SK-N-SH (cell line): ENCODE measurements around the gene UBE3D. TPM values are rescaled to one million over a fixed set of nuclear protein-coding genes. Genes with fewer than 3 reads are reported as not detected.

ENCODE experiments used
- CTCF ChIA-PET: fragments of 300-600, 350-600 bp; formaldehyde crosslinking; extraction: SDS; loops from one replicate; lab custom pipeline; 2021; lab: Yijun Ruan, JAX
- POLR2A ChIA-PET: fragments of 350-600 bp; sonication (Branson Sonifier 250); formaldehyde crosslinking; extraction: SDS; loops from one replicate; lab custom pipeline; 2020; ENCODE audit warnings: antibody characterized with exemption, inconsistent platforms; lab: Yijun Ruan, JAX
- DNase-seq: peaks from one replicate; pipeline ENCODE4 v3.0.0; 2012
- H2AFZ ChIP-seq: fragments of 200-600 bp; sonication (generic); 2 replicates; pipeline ENCODE4 v1.8.1; 2016; ENCODE audit warnings: antibody characterized with exemption, mild to moderate bottlenecking, low read depth
- H3F3A ChIP-seq: fragments of 200-600 bp; sonication (generic); replicated peaks from 2 replicates; pipeline ENCODE3; 2016; ENCODE audit warnings: antibody characterized with exemption, mild to moderate bottlenecking; ENCODE audit not compliant: insufficient read depth
- H3K27ac ChIP-seq, 2 experiments: fragments of 200-500 bp in 1 of 2; fragments of 200-600 bp in 1 of 2; sonication (Bioruptor generic) in 1 of 2; sonication (generic), shearing (Covaris generic) in 1 of 2; 2 replicates each; pipeline versions ENCODE4 v1.5.1 to v1.6.1; 2014 to 2016; ENCODE audit warnings: low read depth in 2 of 2, inconsistent platforms in 1 of 2, low read length in 1 of 2, mild to moderate bottlenecking in 1 of 2, mixed read lengths in 1 of 2
- H3K27me3 ChIP-seq: fragments of 200-600 bp; sonication (generic), shearing (Covaris generic); 2 replicates; pipeline ENCODE4 v1.6.1; 2016; ENCODE audit warnings: mixed run types; ENCODE audit not compliant: insufficient read depth
- H3K36me3 ChIP-seq, 2 experiments: fragments of 200-500 bp in 1 of 2; fragments of 200-600 bp in 1 of 2; sonication (Bioruptor generic) in 1 of 2; sonication (generic) in 1 of 2; replicated peaks in 1 of 2; 2 replicates each; pipeline versions ENCODE3 to v1.5.1; 2014 to 2016; ENCODE audit warnings: low read length in 1 of 2, mild to moderate bottlenecking in 1 of 2; ENCODE audit not compliant: insufficient read depth in 2 of 2, control insufficient read depth in 1 of 2
- H3K4me1 ChIP-seq, 2 experiments: fragments of 200-500 bp in 1 of 2; fragments of 200-600 bp in 1 of 2; sonication (Bioruptor generic) in 1 of 2; sonication (generic), shearing (Covaris generic) in 1 of 2; 2 replicates each; pipeline versions ENCODE4 v1.5.1 to v1.6.1; 2014 to 2016; ENCODE audit warnings: low read depth in 1 of 2, low read length in 1 of 2, mixed run types in 1 of 2; ENCODE audit not compliant: insufficient read depth in 2 of 2, control insufficient read depth in 1 of 2
- H3K4me2 ChIP-seq: fragments of 200-600 bp; sonication (generic), shearing (Covaris generic); 2 replicates; pipeline ENCODE4 v1.6.1; 2017; ENCODE audit warnings: mixed run types
- H3K4me3 ChIP-seq, 2 experiments: fragments of 200-500 bp in 1 of 2; fragments of 200-600 bp in 1 of 2; sonication (Bioruptor generic) in 1 of 2; sonication (generic), shearing (Covaris generic) in 1 of 2; 2 replicates each; pipeline versions ENCODE4 v1.5.1 to v1.8.1; 2014 to 2016; ENCODE audit warnings: low read depth in 2 of 2, inconsistent platforms in 1 of 2, low read length in 1 of 2, mild to moderate bottlenecking in 1 of 2, mixed read lengths in 1 of 2, moderate library complexity in 1 of 2
- H3K79me2 ChIP-seq: fragments of 200-600 bp; sonication (generic); 2 replicates; pipeline ENCODE4 v1.8.1; 2017; ENCODE audit warnings: mild to moderate bottlenecking; ENCODE audit not compliant: insufficient read depth
- H3K9ac ChIP-seq: fragments of 200-600 bp; sonication (generic); 2 replicates; pipeline ENCODE4 v1.6.1; 2017; ENCODE audit warnings: mixed run types
- H3K9me2 ChIP-seq: fragments of 200-600 bp; sonication (generic); 2 replicates; pipeline ENCODE4 v1.6.1; 2017; ENCODE audit warnings: mixed run types
- H3K9me3 ChIP-seq: fragments of 200-600 bp; sonication (generic); 2 replicates; pipeline ENCODE4 v1.6.1; 2017; ENCODE audit warnings: mixed run types, mild to moderate bottlenecking, moderate library complexity
- H4K20me1 ChIP-seq: fragments of 200-600 bp; sonication (generic); 2 replicates; pipeline ENCODE4 v1.6.1; 2017; ENCODE audit warnings: mild to moderate bottlenecking, mixed run types; ENCODE audit not compliant: insufficient read depth
- ELF1 ChIP-seq: IDR thresholded peaks from 2 replicates; pipeline ENCODE4 v1.4.0; 2012
- EP300 ChIP-seq, 2 experiments: IDR thresholded peaks; 2 replicates each; pipeline versions ENCODE4 v1.4.0 to v1.6.1; 2012; ENCODE audit warnings: borderline replicate concordance in 1 of 2, low read depth in 1 of 2, low read length in 1 of 2
- EZH2phosphoT487 ChIP-seq: fragments of 200-600 bp; sonication (generic); IDR thresholded peaks from 2 replicates; pipeline ENCODE4 v1.6.1; 2017; ENCODE audit warnings: low read depth, mixed run types, mild to moderate bottlenecking, antibody characterized with exemption, moderate library complexity, borderline replicate concordance
- FOSL2 ChIP-seq: IDR thresholded peaks from 2 replicates; pipeline ENCODE4 v1.4.0; 2012; ENCODE audit warnings: low read depth, mild to moderate bottlenecking, moderate library complexity, borderline replicate concordance
- FOXJ3 ChIP-seq: sonication (generic); formaldehyde crosslinking; IDR thresholded peaks from 2 replicates; pipeline ENCODE4 v1.5.1; 2020; ENCODE audit warnings: mild to moderate bottlenecking, missing genetic modification reagents
- FOXM1 ChIP-seq: IDR thresholded peaks from 2 replicates; pipeline ENCODE4 v1.4.0; 2012; ENCODE audit warnings: low read depth, mild to moderate bottlenecking
- JUND ChIP-seq: IDR thresholded peaks from 2 replicates; pipeline ENCODE4 v1.4.0; 2012
- MAX ChIP-seq: IDR thresholded peaks from 2 replicates; pipeline ENCODE4 v1.4.0; 2012; ENCODE audit warnings: low read depth
- NFIC ChIP-seq: IDR thresholded peaks from 2 replicates; pipeline ENCODE4 v1.4.0; 2012; ENCODE audit warnings: borderline replicate concordance
- PBX3 ChIP-seq: IDR thresholded peaks from 2 replicates; pipeline ENCODE4; 2012
- RAD21 ChIP-seq: IDR thresholded peaks from 2 replicates; pipeline ENCODE4 v1.6.1; 2012; ENCODE audit warnings: mild to moderate bottlenecking, low read length
- REST ChIP-seq: IDR thresholded peaks from 2 replicates; pipeline ENCODE4 v1.6.1; 2012; ENCODE audit warnings: mild to moderate bottlenecking, low read depth, low read length, moderate library complexity
- RFX5 ChIP-seq: IDR thresholded peaks from 2 replicates; pipeline ENCODE4 v1.6.1; 2012; ENCODE audit warnings: mild to moderate bottlenecking, improper control_type of control experiment, low read length
- TAF1 ChIP-seq: IDR thresholded peaks from 2 replicates; pipeline ENCODE4 v1.6.1; 2012; ENCODE audit warnings: low read depth, mild to moderate bottlenecking, low read length, moderate library complexity, borderline replicate concordance
- TCF12 ChIP-seq: IDR thresholded peaks from 2 replicates; pipeline ENCODE4 v1.4.0; 2012
- USF1 ChIP-seq: IDR thresholded peaks from 2 replicates; pipeline ENCODE4 v1.4.0; 2012; ENCODE audit warnings: low read depth, borderline replicate concordance
- USF2 ChIP-seq: fragments of 150-350 bp; IDR thresholded peaks from 2 replicates; pipeline ENCODE4 v1.6.1; 2017; ENCODE audit warnings: antibody characterized with exemption, low read length, low read depth, borderline replicate concordance
- ZBTB33 ChIP-seq: IDR thresholded peaks from 2 replicates; pipeline ENCODE4 v1.4.0; 2012; ENCODE audit warnings: low read depth, borderline replicate concordance
- WGBS: methylation state at CpG from one replicate; pipeline ENCODE4 v1.1.6; 2017; ENCODE audit warnings: low lambda C conversion rate; 5-methylcytosine and 5-hydroxymethylcytosine counted together
- polyA plus RNA-seq, 3 experiments: library from polyadenylated mRNA; depleted of rRNA; stranded (reverse); fragments of >200 nt; gene quantifications; 2 replicates each; pipeline ENCODE4 v1.2.3, GENCODE V29; 2012

The UBE3D gene
- polyA plus RNA-seq, 1 of the 3 experiments (the other 2 are of a cell fraction), result 3.4 TPM

GRCh38 chr6:83092756-83093399, 27.2 kb upstream of the UBE3D start:
- Histone ChIP-seq H3F3A (peaks cover 8% of the 10 kb centered on the region), H3K4me2 (no peak overlapping the region), H3K36me3 (no peaks in the 10 kb centered on the region), H4K20me1 (no peaks in the 10 kb centered on the region), H3K4me3 (no peak overlapping the region), H3K27ac (no peak overlapping the region), H2AFZ (no peak overlapping the region), H3K9me3 (no peaks in the 10 kb centered on the region), H3K4me1 (peaks cover 0 to 6% of the 10 kb centered on the region in 2 experiments; a peak in 2 of 4 replicates), H3K27me3 (no peaks in the 10 kb centered on the region), H3K9ac (no peak overlapping the region), H3K79me2 (peaks cover 7% of the 10 kb centered on the region; the same call in 1 of the 2 replicates), H3K9me2 (no peaks in the 10 kb centered on the region)
- TF ChIP-seq FOXJ3 (CRISPR knock-in tag) (no peak), ELF1 (no peak), EZH2phosphoT487 (no peak), FOXM1 (no peak), TCF12 (no peak), NFIC (no peak)
- ChIA-PET POLR2A (no interaction called here), CTCF (interaction anchor here (0.7 kb wide), 1 partner anchor 122 kb away, joined by 5 read pairs; no protein-coding TSS in a partner anchor)
- DNase-seq, result no peak
- WGBS, result 85% methylated on average over 3 of the region's 3 CpGs

- Histone ChIP-seq H3K9me2 (no peaks in the 10 kb centered on the region), H3K27me3 (no peaks in the 10 kb centered on the region), H3K4me2 (no peak overlapping the region), H3F3A (no peaks in the 10 kb centered on the region), H3K27ac (no peak overlapping the region), H3K4me1 (no peaks in the 10 kb centered on the region), H3K9ac (no peak overlapping the region), H3K9me3 (no peaks in the 10 kb centered on the region), H3K4me3 (no peak overlapping the region), H2AFZ (no peak overlapping the region), H4K20me1 (no peaks in the 10 kb centered on the region), H3K36me3 (peaks cover 0 to 2% of the 10 kb centered on the region in 2 experiments), H3K79me2 (peaks cover 3% of the 10 kb centered on the region; the same call in 1 of the 2 replicates)
- TF ChIP-seq RAD21 (no peak), USF1 (no peak), MAX (no peak), RFX5 (no peak), JUND (no peak), TAF1 (no peak), ZBTB33 (no peak), PBX3 (no peak), ELF1 (no peak), FOSL2 (no peak), REST (no peak), EP300 (IDR thresholded peaks at IDR 0.05; ENCODE audit: borderline replicate concordance in 1 of 2, low read depth in 1 of 2, low read length in 1 of 2) (no peak), EZH2phosphoT487 (no peak), USF2 (no peak), FOXJ3 (CRISPR knock-in tag) (no peak)
- 98% methylated on average over 2 of the region's 2 CpGs for WGBS
- CTCF ChIA-PET, result interaction anchor here (1.4 to 2.0 kb wide), 2 partner anchors 9 to 135 kb away, joined by 3 to 5 read pairs; no protein-coding TSS in a partner anchor
- POLR2A ChIA-PET, result no interaction called here
- no peak for DNase-seq
Observed at GRCh38 chr6:83086751-83087150, 21.1 kb upstream of the UBE3D start.
